Mammary epithelial cell (primary cell): ENCODE measurements around the gene RNF212.

ENCODE experiments used
- CTCF ChIP-seq, 2 donors: IDR thresholded peaks in 1 of 2; conservative IDR thresholded peaks in 1 of 2; 2 replicates each; pipeline ENCODE4 v1.5.1; 2011 to 2012; ENCODE audit warnings: inconsistent platforms in 2 of 2, low read length in 2 of 2, mild to moderate bottlenecking in 2 of 2, control low read depth in 1 of 2, low read depth in 1 of 2; ENCODE audit not compliant: insufficient read depth in 1 of 2; ENCODE audit errors: extremely low read depth in 1 of 2
- EZH2 ChIP-seq: IDR thresholded peaks from 2 replicates; pipeline ENCODE4 v1.6.1; 2012; ENCODE audit warnings: low read length, inconsistent platforms, borderline replicate concordance

- TF ChIP-seq CTCF (conservative IDR thresholded peaks at IDR 0.05 in 1 of 2, IDR thresholded peaks at IDR 0.05 in 1 of 2; ENCODE audit: extremely low read depth in 1 of 2, insufficient read depth in 1 of 2, low read depth in 1 of 2, low read length in 2 of 2): no peak
- no peak for TF ChIP-seq EZH2
These were observed 47.0 kb upstream of the RNF212 start for GRCh38 chr4:1160351-1160750.
